H1 (cell line): ENCODE results near the gene DNM2. TPM values are rescaled to one million over a fixed set of nuclear protein-coding genes. Genes with fewer than 3 reads are reported as not detected.

ENCODE experiments used
- BCL11A ChIP-seq, 2 experiments: IDR thresholded peaks; one replicate each; pipeline ENCODE4 v1.6.1; 2011; ENCODE audit warnings: low read depth in 2 of 2, low read length in 2 of 2, mild to moderate bottlenecking in 2 of 2
- CEBPB ChIP-seq: IDR thresholded peaks from 2 replicates; pipeline ENCODE4 v1.6.1; 2012; ENCODE audit warnings: low read depth, low read length
- CHD2 ChIP-seq: IDR thresholded peaks from 2 replicates; pipeline ENCODE4 v1.6.1; 2012; ENCODE audit warnings: low read length, improper control_type of control experiment
- CHD7 ChIP-seq: fragments of 300-600 bp; sonication (generic); IDR thresholded peaks from 2 replicates; pipeline ENCODE4 v1.7.1; 2012; ENCODE audit warnings: low read length, moderate library complexity, mild to moderate bottlenecking, inconsistent platforms; ENCODE audit not compliant: insufficient replicate concordance
- POLR2A ChIP-seq, 2 experiments: IDR thresholded peaks; 1 replicate in 1 of 2; 2 replicates in 1 of 2; pipeline ENCODE4 v1.6.1; 2011; ENCODE audit warnings: low read depth in 2 of 2, low read length in 2 of 2, mild to moderate bottlenecking in 2 of 2; ENCODE audit errors: control extremely low read depth in 1 of 2
- SP4 ChIP-seq: IDR thresholded peaks from 2 replicates; pipeline ENCODE4 v1.6.1; 2012; ENCODE audit warnings: low read length, inconsistent platforms
- SUZ12 ChIP-seq: fragments of 200-600 bp; sonication (generic); IDR thresholded peaks from 2 replicates; pipeline ENCODE4 v1.6.1; 2012; ENCODE audit warnings: mild to moderate bottlenecking, inconsistent platforms, low read length, moderate library complexity, mixed read lengths
- polyA plus RNA-seq, 7 experiments: library from polyadenylated mRNA; depleted of rRNA in 3 of 7; stranded (reverse) in 5 of 7; unstranded in 2 of 7; fragments of >200 nt in 5 of 7; fragments of 200-250 nt in 2 of 7; gene quantifications; 1 replicate in 5 of 7; 2 replicates in 1 of 7; 4 replicates in 1 of 7; pipeline versions ENCODE4 v1.2.1 to v1.2.3, GENCODE V29; 2011 to 2013; ENCODE audit warnings: missing spikeins in 2 of 7, mixed read lengths in 2 of 7
- total RNA-seq: library from RNA; stranded (reverse); fragmentation: NEBNext Ultra II Directional; extraction: Animal tissue kit (Norgen Biotek cat#: 25700); gene quantifications from 2 replicates; pipeline ENCODE4 v1.2.1, GENCODE V29; 2021

DNM2 gene
- total and polyA plus RNA-seq, 2 of the 8 experiments (the other 6 are each of a cell fraction or from before 2014, with no cell fraction given), result 61.9 to 120 TPM

GRCh38 chr19:10695401-10696398 is 22.2 kb upstream of the DNM2 start (continued):
- TF ChIP-seq CHD7 (no peak), SUZ12 (no peak), CHD2 (0 out of 2 replicates have a peak, but pooled peaks have one; percentile 24), POLR2A (IDR thresholded peaks at IDR 0.05; ENCODE audit: control extremely low read depth in 1 of 2, low read depth in 2 of 2, low read length in 2 of 2) (peak in 1 of 2 experiments; percentile 35; a peak in 1 of 3 replicates), SP4 (0 out of 2 replicates have a peak, but pooled peaks have one; percentile 40), CEBPB (peak; percentile 91), BCL11A (IDR thresholded peaks at IDR 0.05; ENCODE audit: low read depth in 2 of 2, low read length in 2 of 2) (no peak)
